GM23338 (cell line): ENCODE measurements around the gene ZNF410. TPM values are rescaled to one million over a fixed set of nuclear protein-coding genes. Genes with fewer than 3 reads are reported as not detected.

Experiments
- ATAC-seq: fragments of 200-7000 bp; cut with Tn5 transposase; 3 replicates; pipeline ENCODE4 v1.9.1; 2020
- DNase-seq: peaks from one replicate; pipeline ENCODE4 v3.0.0-alpha.2; 2015; ENCODE audit warnings: low spot score
- H2AFZ ChIP-seq: fragments of 200-600 bp; sonication (generic); 2 replicates; pipeline ENCODE4 v1.8.0; 2016; ENCODE audit warnings: antibody characterized with exemption, mild to moderate bottlenecking, moderate library complexity
- H3F3A ChIP-seq: fragments of 200-600 bp; sonication (generic); replicated peaks from 2 replicates; pipeline ENCODE4 v1.8.0; 2017; ENCODE audit warnings: antibody characterized with exemption, mixed run types, low read depth
- H3K27ac ChIP-seq: fragments of 200-600 bp; sonication (generic); 2 replicates; pipeline ENCODE4 v1.6.1; 2016; ENCODE audit warnings: low read depth
- H3K27me3 ChIP-seq: fragments of 200-600 bp; sonication (generic); 2 replicates; pipeline ENCODE4 v1.8.0; 2016; ENCODE audit warnings: mild to moderate bottlenecking, mixed run types, moderate library complexity; ENCODE audit not compliant: insufficient read depth
- H3K36me3 ChIP-seq: fragments of 200-600 bp; sonication (generic); 2 replicates; pipeline ENCODE4 v1.8.0; 2016; ENCODE audit warnings: mild to moderate bottlenecking; ENCODE audit not compliant: insufficient read depth
- H3K4me1 ChIP-seq: fragments of 200-600 bp; sonication (generic); 2 replicates; pipeline ENCODE4 v1.8.0; 2016; ENCODE audit warnings: mild to moderate bottlenecking, moderate library complexity; ENCODE audit not compliant: insufficient read depth
- H3K4me2 ChIP-seq: fragments of 200-600 bp; sonication (generic); 2 replicates; pipeline ENCODE4 v1.7.1; 2017; ENCODE audit warnings: mixed run types
- H3K4me3 ChIP-seq: fragments of 200-600 bp; sonication (generic); 2 replicates; pipeline ENCODE4 v1.6.1; 2016; ENCODE audit warnings: mixed run types
- H3K79me2 ChIP-seq: fragments of 200-600 bp; sonication (generic); replicated peaks from 2 replicates; pipeline ENCODE4 v1.8.0; 2017; ENCODE audit warnings: mild to moderate bottlenecking; ENCODE audit not compliant: insufficient read depth
- H3K9me2 ChIP-seq: fragments of 200-600 bp; sonication (generic); 2 replicates; pipeline ENCODE4 v1.8.0; 2017; ENCODE audit not compliant: insufficient read depth
- H4K20me1 ChIP-seq: fragments of 200-600 bp; sonication (generic); replicated peaks from 2 replicates; pipeline ENCODE4 v1.8.0; 2017; ENCODE audit warnings: mild to moderate bottlenecking; ENCODE audit not compliant: insufficient read depth
- H3K27ac Mint-ChIP-seq: 2 replicates; pipeline ENCODE4 v1.8.0; 2020; ENCODE audit warnings: inconsistent platforms, mild to moderate bottlenecking, moderate library complexity, mixed read lengths
- H3K27me3 Mint-ChIP-seq: 3 replicates; pipeline ENCODE4 v1.8.0; 2022; ENCODE audit warnings: low read depth, mild to moderate bottlenecking, moderate library complexity, mixed read lengths, inconsistent platforms; ENCODE audit not compliant: insufficient read depth, poor library complexity
- H3K36me3 Mint-ChIP-seq: 3 replicates; pipeline ENCODE4 v1.8.0; 2021; ENCODE audit warnings: low read depth, mild to moderate bottlenecking, inconsistent platforms, moderate library complexity, mixed read lengths
- H3K4me1 Mint-ChIP-seq: 3 replicates; pipeline ENCODE4 v1.8.0; 2020; ENCODE audit warnings: mild to moderate bottlenecking, inconsistent platforms, mixed read lengths
- H3K4me3 Mint-ChIP-seq: 3 replicates; pipeline ENCODE4 v1.8.0; 2021; ENCODE audit warnings: moderate library complexity, mild to moderate bottlenecking, inconsistent platforms, mixed read lengths
- H3K9me3 Mint-ChIP-seq: 3 replicates; pipeline ENCODE4 v1.8.0; 2020; ENCODE audit warnings: moderate library complexity, mild to moderate bottlenecking, inconsistent platforms, mixed read lengths
- CREB1 ChIP-seq: fragments of 250-450 bp; sonication (Bioruptor Pico); IDR thresholded peaks from 2 replicates; pipeline ENCODE4 v1.5.0; 2020; ENCODE audit warnings: low read depth, mild to moderate bottlenecking, moderate library complexity
- CTCF ChIP-seq, 2 experiments: fragments of 200-600 bp in 1 of 2; sonication (generic) in 1 of 2; conservative IDR thresholded peaks; 2 replicates each; pipeline versions ENCODE4 v1.5.1 to v1.6.1; 2016 to 2017; ENCODE audit warnings: antibody characterized with exemption in 2 of 2, low read depth in 2 of 2, mild to moderate bottlenecking in 2 of 2, moderate library complexity in 1 of 2
- ETS1 ChIP-seq: IDR thresholded peaks from 2 replicates; pipeline ENCODE4 v1.6.1; 2016; ENCODE audit warnings: antibody characterized with exemption
- EZH2 ChIP-seq: fragments of 200-600 bp; sonication (generic); IDR thresholded peaks from one replicate; pipeline ENCODE4 v1.8.0; 2017; ENCODE audit warnings: antibody characterized with exemption, mild to moderate bottlenecking, low read depth; ENCODE audit not compliant: unreplicated experiment
- EZH2phosphoT487 ChIP-seq: fragments of 200-600 bp; sonication (generic); IDR thresholded peaks from one replicate; pipeline ENCODE4 v1.8.1; 2018; ENCODE audit warnings: antibody characterized with exemption; ENCODE audit not compliant: unreplicated experiment
- JUNB ChIP-seq: IDR thresholded peaks from one replicate; pipeline ENCODE4 v1.6.1; 2016; ENCODE audit warnings: antibody characterized with exemption; ENCODE audit not compliant: unreplicated experiment
- NANOG ChIP-seq: IDR thresholded peaks from 2 replicates; pipeline ENCODE4 v1.6.1; 2016; ENCODE audit warnings: antibody characterized with exemption, borderline replicate concordance
- POLR2AphosphoS5 ChIP-seq: IDR thresholded peaks from 2 replicates; pipeline ENCODE4 v1.6.1; 2016; ENCODE audit warnings: antibody characterized with exemption, low read depth
- REST ChIP-seq: IDR thresholded peaks from one replicate; pipeline ENCODE4 v1.6.1; 2018; ENCODE audit warnings: antibody characterized with exemption; ENCODE audit not compliant: unreplicated experiment
- STAT1 ChIP-seq: IDR thresholded peaks from one replicate; pipeline ENCODE4 v1.6.1; 2016; ENCODE audit warnings: antibody characterized with exemption; ENCODE audit not compliant: unreplicated experiment
- ZNF114 ChIP-seq: fragments of 250-450 bp; sonication (Bioruptor Pico); IDR thresholded peaks from 2 replicates; pipeline ENCODE4 v1.5.0; 2020; ENCODE audit warnings: mild to moderate bottlenecking, moderate library complexity
- ZNF331 ChIP-seq: fragments of 250-450 bp; sonication (Bioruptor Pico); IDR thresholded peaks from 2 replicates; pipeline ENCODE4 v1.5.0; 2020; ENCODE audit warnings: low read depth, mild to moderate bottlenecking, moderate library complexity
- ZNF462 ChIP-seq: fragments of 250-450 bp; sonication (Bioruptor Pico); IDR thresholded peaks from 2 replicates; pipeline ENCODE4 v1.5.0; 2020; ENCODE audit warnings: mild to moderate bottlenecking, moderate library complexity
- polyA plus RNA-seq: library from polyadenylated mRNA; unstranded; fragments of >200 nt; fragmentation: Nextera tagmentation; extraction: Ambion mirVana; gene quantifications from 2 replicates; pipeline ENCODE4 v1.2.1, GENCODE V29; 2016
- total RNA-seq: library from RNA; depleted of rRNA; stranded (reverse); fragments of >200 nt; shearing (Covaris generic); gene quantifications from 2 replicates; pipeline ENCODE4 v1.2.3, GENCODE V29; 2014

ZNF410 gene
- total and polyA plus RNA-seq, 2 experiments from 2014 or later = 10.6 to 20.4 TPM

- Histone ChIP-seq H3K27me3 (no peaks in the 10 kb centered on the region), H3K4me1 (peaks cover 8% of the 10 kb centered on the region; the same call in 1 of the 2 replicates), H3K4me2 (no peak overlapping the region), H3K36me3 (0 out of 2 replicates have a peak, but pooled peaks cover 2% of the 10 kb centered on the region), H3K27ac (no peak overlapping the region; the same call in 1 of the 2 replicates), H3F3A (peaks cover 4% of the 10 kb centered on the region; the same call in 1 of the 2 replicates), H4K20me1 (peaks cover 3% of the 10 kb centered on the region; the same call in 1 of the 2 replicates), H2AFZ (no peak overlapping the region), H3K79me2 (peaks cover 56% of the 10 kb centered on the region), H3K9me2 (no peaks in the 10 kb centered on the region), H3K4me3 (no peak overlapping the region)
- Mint-ChIP-seq H3K36me3 (peaks cover 9% of the 10 kb centered on the region), H3K4me1 (peaks cover 8% of the 10 kb centered on the region; the same call in 2 of the 3 replicates), H3K27me3 (peaks cover 8% of the 10 kb centered on the region), H3K27ac (no peak overlapping the region), H3K9me3 (no peaks in the 10 kb centered on the region), H3K4me3 (no peak overlapping the region; the same call in 2 of the 3 replicates)
- DNase-seq (no peak), ATAC-seq (no peak)
- TF ChIP-seq ZNF331 (CRISPR knock-in tag) (no peak), CTCF (conservative IDR thresholded peaks at IDR 0.05; ENCODE audit: low read depth in 2 of 2) (no peak), EZH2 (no peak), POLR2AphosphoS5 (no peak), ZNF114 (CRISPR knock-in tag) (no peak), ZNF462 (CRISPR knock-in tag) (no peak), EZH2phosphoT487 (no peak), STAT1 (no peak), CREB1 (CRISPR knock-in tag) (no peak), REST (no peak), JUNB (no peak), ETS1 (no peak), NANOG (no peak)
Measured at GRCh38 chr14:73888971-73889370, 2.3 kb downstream of the ZNF410 start.
